C4-2B (cell line): Measurements from ENCODE around the gene PPP4R3B.

ENCODE experiments used
- CTCF ChIP-seq: fragments of 450-650 bp; conservative IDR thresholded peaks from 2 replicates; pipeline ENCODE4 v1.5.1; 2017; ENCODE audit warnings: mild to moderate bottlenecking
- ZFX ChIP-seq: fragments of 450-650 bp; IDR thresholded peaks from 2 replicates; pipeline ENCODE4 v1.6.1; 2017

GRCh38 chr2:55649211-55649610, 31.8 kb upstream of the PPP4R3B start:
- TF ChIP-seq CTCF = no peak
- no peak for TF ChIP-seq ZFX
